Measurements from ENCODE around the gene ATP6V1B1.
"Not testable (repeated sequence)": the region's sequence is repeated elsewhere in the genome, so short reads cannot be mapped to it uniquely, and the experiment has no call there.

Gene ATP6V1B1

DNA sequence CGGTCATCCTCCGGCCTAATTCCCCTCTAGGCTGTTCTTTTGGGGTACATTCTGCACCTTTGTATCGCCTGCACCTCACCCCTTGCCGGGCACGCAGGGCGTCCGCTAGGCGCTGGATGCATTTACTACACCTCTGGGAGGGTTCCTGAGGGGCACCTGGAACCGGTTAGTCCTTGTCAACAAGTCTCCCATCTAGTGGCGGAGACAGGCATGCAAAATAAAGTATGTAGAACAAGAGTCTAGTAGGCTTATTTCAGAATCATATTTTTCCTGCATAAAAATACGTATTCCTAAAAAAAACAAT, 59.7 kb downstream of the ATP6V1B1 start:
- in situ Hi-C loops (cut with MboI; ENCODE audit: low sequenced_read_pairs, unreplicated experiment): no loop called here
- TF ChIP-seq, protein P1, sequence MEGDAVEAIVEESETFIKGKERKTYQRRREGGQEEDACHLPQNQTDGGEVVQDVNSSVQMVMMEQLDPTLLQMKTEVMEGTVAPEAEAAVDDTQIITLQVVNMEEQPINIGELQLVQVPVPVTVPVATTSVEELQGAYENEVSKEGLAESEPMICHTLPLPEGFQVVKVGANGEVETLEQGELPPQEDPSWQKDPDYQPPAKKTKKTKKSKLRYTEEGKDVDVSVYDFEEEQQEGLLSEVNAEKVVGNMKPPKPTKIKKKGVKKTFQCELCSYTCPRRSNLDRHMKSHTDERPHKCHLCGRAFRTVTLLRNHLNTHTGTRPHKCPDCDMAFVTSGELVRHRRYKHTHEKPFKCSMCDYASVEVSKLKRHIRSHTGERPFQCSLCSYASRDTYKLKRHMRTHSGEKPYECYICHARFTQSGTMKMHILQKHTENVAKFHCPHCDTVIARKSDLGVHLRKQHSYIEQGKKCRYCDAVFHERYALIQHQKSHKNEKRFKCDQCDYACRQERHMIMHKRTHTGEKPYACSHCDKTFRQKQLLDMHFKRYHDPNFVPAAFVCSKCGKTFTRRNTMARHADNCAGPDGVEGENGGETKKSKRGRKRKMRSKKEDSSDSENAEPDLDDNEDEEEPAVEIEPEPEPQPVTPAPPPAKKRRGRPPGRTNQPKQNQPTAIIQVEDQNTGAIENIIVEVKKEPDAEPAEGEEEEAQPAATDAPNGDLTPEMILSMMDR (IDR thresholded peaks at IDR 0.05; ENCODE audit: borderline replicate concordance, control extremely low read depth, extremely low read depth, insufficient read depth, missing control alignments): no peak
- peak; percentile 72 for DNase-seq (ENCODE audit: low spot score)

GRCh38 chr2:70998885-70999284, 63.2 kb downstream of the ATP6V1B1 start:
- in situ Hi-C loops (cut with MboI; ENCODE audit: low sequenced_read_pairs, unreplicated experiment); DNase-seq (ENCODE audit: low spot score): not testable (repeated sequence)

- DNase-seq (ENCODE audit: low spot score): no peak
- TF ChIP-seq, protein P1 (IDR thresholded peaks at IDR 0.05; ENCODE audit: borderline replicate concordance, control extremely low read depth, extremely low read depth, insufficient read depth, missing control alignments): no peak
- in situ Hi-C loops (cut with MboI; ENCODE audit: low sequenced_read_pairs, unreplicated experiment): no loop called here
Measured at GRCh38 chr2:70999362-70999761, 63.7 kb downstream of the ATP6V1B1 start.

- in situ Hi-C loops (cut with MboI; ENCODE audit: low sequenced_read_pairs, unreplicated experiment); DNase-seq (ENCODE audit: low spot score): not testable (repeated sequence)
Measured at GRCh38 chr2:70999931-71000330, 64.2 kb downstream of the ATP6V1B1 start.

- in situ Hi-C loops (cut with MboI; ENCODE audit: low sequenced_read_pairs, unreplicated experiment): no loop called here
- peak; percentile 88 for DNase-seq (ENCODE audit: low spot score)
- TF ChIP-seq, protein P1 (IDR thresholded peaks at IDR 0.05; ENCODE audit: borderline replicate concordance, control extremely low read depth, extremely low read depth, insufficient read depth, missing control alignments): peak; percentile 94
Measured at GRCh38 chr2:71000780-71001591, 65.3 kb downstream of the ATP6V1B1 start.

GRCh38 chr2:71001592-71001927, 65.9 kb downstream of the ATP6V1B1 start:
- TF ChIP-seq, protein P1 (IDR thresholded peaks at IDR 0.05; ENCODE audit: borderline replicate concordance, control extremely low read depth, extremely low read depth, insufficient read depth, missing control alignments): no peak
- in situ Hi-C loops (cut with MboI; ENCODE audit: low sequenced_read_pairs, unreplicated experiment): no loop called here
- peak; percentile 8 for DNase-seq (ENCODE audit: low spot score)

GRCh38 chr2:71001981-71002570, 66.4 kb downstream of the ATP6V1B1 start:
- in situ Hi-C loops (cut with MboI; ENCODE audit: low sequenced_read_pairs, unreplicated experiment): no loop called here
- TF ChIP-seq, protein P1 (IDR thresholded peaks at IDR 0.05; ENCODE audit: borderline replicate concordance, control extremely low read depth, extremely low read depth, insufficient read depth, missing control alignments): no peak
- DNase-seq (ENCODE audit: low spot score): peak; percentile 8
